T-helper 22 cell (primary cell): ENCODE results near the gene CCND1.
"Not testable (repeated sequence)": the region's sequence is repeated elsewhere in the genome, so short reads cannot be mapped to it uniquely, and the experiment has no call there.

Experiments
- DNase-seq: peaks from one replicate; pipeline ENCODE4 v3.0.0-alpha.2; 2020; ENCODE audit warnings: low read depth

CCND1 gene

GRCh38 chr11:69694781-69695180 is 53.8 kb downstream of the CCND1 start:
- DNase-seq: no peak

DNA sequence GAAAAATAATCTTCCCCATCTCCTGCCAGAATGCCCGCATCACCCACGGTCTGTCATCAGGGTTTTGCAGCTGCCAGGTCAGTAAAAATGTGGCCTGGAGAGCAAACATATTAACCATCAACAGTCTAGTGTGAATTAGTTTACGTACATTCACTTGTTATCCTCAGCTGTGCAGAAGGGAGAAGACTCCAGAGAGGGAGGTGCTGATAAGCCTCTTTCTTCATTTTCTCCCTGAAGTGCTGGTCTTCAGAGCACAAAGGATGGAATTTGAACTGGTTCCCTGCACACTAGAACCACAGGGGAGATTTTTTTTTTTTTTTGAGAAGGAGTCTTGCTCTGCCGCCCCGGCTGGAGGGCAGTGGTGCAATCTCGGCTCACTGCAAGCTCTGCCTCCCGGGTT is 54.6 kb downstream of the CCND1 start:
- no peak for DNase-seq

GRCh38 chr11:69695995-69696394 is 55.0 kb downstream of the CCND1 start:
- not testable (repeated sequence) for DNase-seq

DNA sequence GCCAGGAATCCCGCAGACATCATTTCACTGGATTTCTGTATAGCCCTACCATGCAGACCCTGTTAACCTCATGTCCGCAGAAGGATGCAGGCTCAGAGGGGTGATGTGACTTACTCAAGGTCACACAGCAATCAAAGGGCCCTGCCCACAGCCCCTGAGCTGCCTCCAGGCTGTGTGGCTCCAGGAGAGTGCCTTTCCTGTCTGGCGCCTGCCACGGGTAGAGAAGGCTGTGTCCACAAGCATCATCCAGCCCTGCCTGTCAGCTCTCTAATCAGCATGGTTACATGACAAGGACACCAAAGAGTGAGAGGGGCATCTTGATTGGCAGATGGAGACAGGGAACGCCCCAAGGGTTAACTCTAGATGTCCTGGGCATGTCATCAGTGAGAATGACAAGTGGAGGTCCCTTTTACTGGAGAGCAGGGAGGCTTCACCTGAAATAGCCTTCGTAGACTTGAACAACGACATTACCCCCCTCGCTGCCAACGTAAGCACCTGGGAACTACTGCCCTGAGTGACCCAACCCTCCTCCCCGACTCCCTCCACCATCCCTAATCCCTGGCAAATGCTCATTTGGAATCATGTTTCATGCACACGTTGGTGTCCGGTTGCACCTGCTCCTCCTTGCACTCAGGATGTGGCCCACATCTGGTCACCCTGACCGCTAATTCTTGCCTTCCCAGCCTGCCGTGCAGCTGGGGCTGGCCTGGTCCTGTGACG is 56.0 kb downstream of the CCND1 start:
- no peak for DNase-seq

DNA sequence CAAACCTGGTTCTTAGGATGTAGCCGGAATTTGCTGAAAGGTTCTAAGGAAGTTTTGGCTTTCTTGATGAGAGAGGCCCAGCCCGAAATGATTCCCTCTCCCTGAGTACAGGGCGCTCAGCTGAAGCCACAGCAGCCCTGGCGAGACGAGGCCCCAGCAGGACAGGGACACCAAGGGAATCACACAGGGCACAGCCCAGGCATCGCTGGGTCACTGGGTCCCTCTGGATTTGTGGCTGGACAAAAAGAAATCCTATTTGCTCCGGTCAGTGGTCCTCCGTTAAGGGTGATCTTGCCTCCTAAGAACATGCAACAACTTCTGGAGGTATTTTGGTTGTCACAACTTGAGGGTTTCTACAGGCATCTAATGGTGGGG is 56.5 kb downstream of the CCND1 start:
- DNase-seq: no peak

DNA sequence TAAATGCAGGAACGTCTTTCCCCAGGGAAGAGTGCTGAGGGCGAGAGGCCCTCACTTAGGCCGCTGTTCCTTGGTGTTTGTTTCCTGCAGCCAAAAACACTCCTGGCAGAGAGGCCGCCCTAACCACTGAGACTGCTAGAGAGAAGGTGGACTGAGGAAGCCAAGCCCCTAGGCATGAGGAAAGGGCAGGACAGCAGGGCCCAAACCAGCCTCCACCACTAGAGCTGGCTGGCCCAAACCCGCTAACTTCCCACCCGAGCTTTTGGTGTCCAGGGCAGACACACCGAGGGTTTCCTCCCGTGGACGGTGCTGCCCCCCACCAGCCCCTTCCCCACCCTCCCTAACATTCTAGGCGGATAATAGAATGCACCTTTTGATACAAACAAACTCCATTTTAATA is 56.9 kb downstream of the CCND1 start:
- no peak for DNase-seq

GRCh38 chr11:69698362-69698761 is 57.4 kb downstream of the CCND1 start:
- no peak for DNase-seq

DNA sequence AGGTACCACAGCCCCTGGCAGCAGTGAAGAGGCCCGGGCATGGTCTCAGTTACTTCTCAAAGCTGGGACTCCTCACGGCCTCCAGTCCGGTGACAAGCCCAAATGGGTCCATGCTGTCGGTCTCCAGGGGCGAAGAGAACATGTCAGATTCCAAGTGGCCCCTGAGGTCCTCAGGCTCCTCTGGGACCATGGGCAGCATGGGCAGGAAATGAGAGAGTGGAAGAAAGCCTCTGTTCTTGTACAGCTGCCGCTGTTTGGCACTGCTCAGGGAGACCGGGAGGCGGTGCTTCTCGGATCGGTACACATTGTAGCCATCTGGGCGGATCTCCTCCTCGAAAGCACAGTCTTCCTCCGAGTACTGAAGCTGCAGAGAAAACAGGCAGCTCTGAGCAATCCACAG is 58.3 kb downstream of the CCND1 start:
- DNase-seq: no peak

GRCh38 chr11:69700278-69701140 is 59.6 kb downstream of the CCND1 start:
- no peak for DNase-seq

GRCh38 chr11:69702239-69702691 is 61.3 kb downstream of the CCND1 start:
- DNase-seq: no peak

GRCh38 chr11:69702769-69703452 is 62.0 kb downstream of the CCND1 start:
- DNase-seq: no peak

DNA sequence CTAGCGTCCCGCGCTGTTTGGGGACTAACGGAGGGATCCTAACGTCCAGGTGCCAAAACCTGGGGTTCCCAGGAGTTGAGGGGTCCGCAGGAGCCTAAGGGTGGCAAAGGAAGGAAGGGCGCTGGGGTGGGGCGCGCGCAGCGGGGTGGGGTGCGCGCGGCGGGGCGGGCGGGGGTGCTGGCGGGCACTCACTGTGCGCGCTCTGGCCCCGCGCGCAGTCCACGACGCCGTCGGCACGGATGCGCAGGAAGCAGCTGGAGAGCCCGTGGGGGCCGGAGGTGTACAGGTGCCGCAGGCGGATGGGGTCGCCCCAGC is 62.5 kb downstream of the CCND1 start:
- DNase-seq: no peak
